ENCODE data around the gene RARG.

Gene RARG

DNA sequence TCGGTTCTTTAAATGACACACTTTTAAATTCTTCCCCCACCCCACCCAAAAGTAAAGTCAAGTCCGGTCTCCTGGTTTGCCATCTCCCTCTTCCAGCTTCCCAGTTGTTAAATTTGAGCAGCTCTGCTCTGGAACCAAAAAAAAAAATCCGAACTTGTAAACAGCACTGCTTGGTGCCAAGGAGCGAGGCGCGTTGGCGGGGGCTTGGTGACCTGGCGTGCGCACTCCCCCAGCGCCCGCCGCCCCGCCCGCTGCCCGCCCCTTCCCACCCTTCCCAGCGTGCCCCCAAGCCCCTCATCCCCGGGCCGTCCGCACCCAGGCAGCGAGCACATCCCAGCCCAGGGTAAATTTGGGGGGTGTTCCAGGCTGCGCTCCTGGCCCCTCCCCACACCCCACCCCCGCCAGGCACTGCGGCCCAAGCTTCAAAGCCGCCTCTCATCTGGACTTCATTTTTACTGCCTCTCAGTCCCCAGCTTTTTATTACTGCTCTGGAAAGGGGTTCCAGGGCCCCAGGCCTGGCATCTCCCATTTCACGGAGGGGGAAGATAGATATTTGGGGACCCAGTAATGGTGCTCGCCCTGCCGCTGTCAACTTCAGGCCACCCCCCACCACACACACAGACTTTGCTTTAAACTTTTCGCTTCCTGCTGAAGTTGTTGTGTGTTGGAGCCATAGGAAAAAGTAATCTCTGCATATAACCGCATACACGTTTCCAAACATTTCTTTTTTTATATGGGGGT lies 13.3 kb downstream of the RARG start:
- TF ChIP-seq ZNF565 (CRISPR knock-in tag; conservative IDR thresholded peaks at IDR 0.05; ENCODE audit: low read depth) (no peak), ZFP30 (CRISPR knock-in tag; IDR thresholded peaks at IDR 0.05) (no peak), ISL1 (CRISPR knock-in tag; IDR thresholded peaks at IDR 0.05) (no peak), GLIS3 (CRISPR knock-in tag; IDR thresholded peaks at IDR 0.05) (no peak), ZC3H10 (CRISPR knock-in tag; IDR thresholded peaks at IDR 0.05) (no peak), PPARA (CRISPR knock-in tag; IDR thresholded peaks at IDR 0.05; ENCODE audit: borderline replicate concordance) (no peak), OSR1 (CRISPR knock-in tag; IDR thresholded peaks at IDR 0.05) (no peak)
- no peak for ATAC-seq

- TF ChIP-seq GLIS3 (CRISPR knock-in tag; IDR thresholded peaks at IDR 0.05) (no peak), ISL1 (CRISPR knock-in tag; IDR thresholded peaks at IDR 0.05) (no peak), ZNF70 (CRISPR knock-in tag; IDR thresholded peaks at IDR 0.05) (no peak), TOX (CRISPR knock-in tag; IDR thresholded peaks at IDR 0.05; ENCODE audit: borderline replicate concordance) (no peak), CSDC2 (CRISPR knock-in tag; IDR thresholded peaks at IDR 0.05) (no peak), ARNTL (CRISPR knock-in tag; IDR thresholded peaks at IDR 0.05; ENCODE audit: borderline replicate concordance, low read depth) (no peak), OSR1 (CRISPR knock-in tag; IDR thresholded peaks at IDR 0.05) (no peak), TSHZ2 (CRISPR knock-in tag; IDR thresholded peaks at IDR 0.05) (no peak), TCF4 (CRISPR knock-in tag; IDR thresholded peaks at IDR 0.05; ENCODE audit: borderline replicate concordance) (no peak)
- TF ChIP-seq, protein P1, sequence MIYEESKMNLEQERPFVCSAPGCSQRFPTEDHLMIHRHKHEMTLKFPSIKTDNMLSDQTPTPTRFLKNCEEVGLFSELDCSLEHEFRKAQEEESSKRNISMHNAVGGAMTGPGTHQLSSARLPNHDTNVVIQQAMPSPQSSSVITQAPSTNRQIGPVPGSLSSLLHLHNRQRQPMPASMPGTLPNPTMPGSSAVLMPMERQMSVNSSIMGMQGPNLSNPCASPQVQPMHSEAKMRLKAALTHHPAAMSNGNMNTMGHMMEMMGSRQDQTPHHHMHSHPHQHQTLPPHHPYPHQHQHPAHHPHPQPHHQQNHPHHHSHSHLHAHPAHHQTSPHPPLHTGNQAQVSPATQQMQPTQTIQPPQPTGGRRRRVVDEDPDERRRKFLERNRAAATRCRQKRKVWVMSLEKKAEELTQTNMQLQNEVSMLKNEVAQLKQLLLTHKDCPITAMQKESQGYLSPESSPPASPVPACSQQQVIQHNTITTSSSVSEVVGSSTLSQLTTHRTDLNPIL (CRISPR knock-in tag; IDR thresholded peaks at IDR 0.05; ENCODE audit: low read depth): no peak
- TF ChIP-seq, protein P2, sequence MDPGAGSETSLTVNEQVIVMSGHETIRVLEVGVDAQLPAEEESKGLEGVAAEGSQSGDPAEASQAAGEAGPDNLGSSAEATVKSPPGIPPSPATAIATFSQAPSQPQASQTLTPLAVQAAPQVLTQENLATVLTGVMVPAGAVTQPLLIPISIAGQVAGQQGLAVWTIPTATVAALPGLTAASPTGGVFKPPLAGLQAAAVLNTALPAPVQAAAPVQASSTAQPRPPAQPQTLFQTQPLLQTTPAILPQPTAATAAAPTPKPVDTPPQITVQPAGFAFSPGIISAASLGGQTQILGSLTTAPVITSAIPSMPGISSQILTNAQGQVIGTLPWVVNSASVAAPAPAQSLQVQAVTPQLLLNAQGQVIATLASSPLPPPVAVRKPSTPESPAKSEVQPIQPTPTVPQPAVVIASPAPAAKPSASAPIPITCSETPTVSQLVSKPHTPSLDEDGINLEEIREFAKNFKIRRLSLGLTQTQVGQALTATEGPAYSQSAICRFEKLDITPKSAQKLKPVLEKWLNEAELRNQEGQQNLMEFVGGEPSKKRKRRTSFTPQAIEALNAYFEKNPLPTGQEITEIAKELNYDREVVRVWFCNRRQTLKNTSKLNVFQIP (CRISPR knock-in tag; IDR thresholded peaks at IDR 0.05; ENCODE audit: borderline replicate concordance, low read depth): no peak
Observed at GRCh38 chr12:53217931-53218307, 14.1 kb downstream of the RARG start.

DNA sequence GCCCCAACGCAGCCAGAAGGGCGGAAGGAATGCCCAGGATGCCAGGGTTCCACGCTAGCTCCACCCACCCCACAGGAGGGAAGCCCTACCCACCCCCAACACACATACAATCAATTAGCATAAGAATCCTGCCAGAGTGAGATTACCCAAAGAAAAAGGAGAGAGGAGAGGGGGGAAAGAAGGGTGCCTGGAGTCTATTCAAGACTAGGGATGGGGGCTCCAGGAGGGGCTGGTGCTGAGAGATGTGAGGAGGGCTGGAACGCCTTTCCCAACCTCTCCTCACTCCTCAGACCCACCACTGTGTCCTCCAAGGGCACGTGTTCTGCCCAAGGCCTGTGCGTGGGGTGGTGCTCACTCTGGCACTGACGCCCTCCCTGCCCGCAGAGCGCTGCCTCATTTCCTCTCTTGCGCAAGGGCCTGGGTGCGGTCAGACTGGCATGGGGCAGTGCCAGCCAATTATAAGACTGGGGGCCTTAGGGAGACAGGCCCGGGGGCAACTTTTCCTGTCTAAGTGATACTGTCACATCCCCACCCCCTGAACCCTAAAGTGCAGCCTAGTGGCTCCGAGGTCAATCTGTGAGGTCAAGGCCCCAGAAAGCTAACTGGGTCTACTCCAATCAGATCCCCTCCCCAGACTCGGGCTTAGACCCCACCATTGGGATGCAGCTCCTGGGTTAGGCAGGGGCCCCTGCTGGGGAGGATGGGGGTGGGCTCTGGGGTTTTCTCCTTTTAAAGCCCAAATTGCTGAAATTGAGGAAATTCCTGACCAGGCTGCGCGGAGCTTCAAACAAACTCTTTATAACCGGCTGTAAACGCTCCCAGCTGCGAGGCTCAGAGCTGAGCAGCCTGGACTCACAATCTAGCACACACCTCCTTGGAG lies 14.7 kb downstream of the RARG start:
- TF ChIP-seq PPARA (CRISPR knock-in tag; IDR thresholded peaks at IDR 0.05; ENCODE audit: borderline replicate concordance) (no peak), OSR1 (CRISPR knock-in tag; IDR thresholded peaks at IDR 0.05) (no peak), TSHZ2 (CRISPR knock-in tag; IDR thresholded peaks at IDR 0.05) (no peak), ZFP30 (CRISPR knock-in tag; IDR thresholded peaks at IDR 0.05) (no peak)
- no peak for ATAC-seq

More at GRCh38 chr12:53217931-53218307, 14.1 kb downstream of the RARG start:
- no peak for ATAC-seq

DNA sequence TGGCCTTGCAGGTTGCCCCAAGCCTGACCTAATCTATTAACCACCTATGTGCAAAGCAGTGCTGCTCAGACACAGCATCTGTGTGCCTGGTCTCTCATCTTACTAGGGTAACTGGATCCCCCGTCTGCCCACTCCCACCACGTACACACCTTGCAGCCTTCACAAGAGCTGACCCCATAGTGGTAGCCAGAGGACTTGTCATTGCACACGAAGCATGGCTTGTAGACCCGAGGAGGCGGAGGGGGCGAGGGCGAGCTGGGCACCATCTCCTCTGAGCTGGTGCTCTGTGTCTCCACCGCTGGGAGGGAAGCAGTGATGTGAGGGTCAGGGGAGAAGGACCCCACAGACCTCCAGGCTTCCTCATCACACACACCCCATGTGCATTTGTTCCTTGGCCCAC lies 16.5 kb downstream of the RARG start:
- ATAC-seq: no peak
- TF ChIP-seq TSHZ2 (CRISPR knock-in tag; IDR thresholded peaks at IDR 0.05) (no peak), TOX (CRISPR knock-in tag; IDR thresholded peaks at IDR 0.05; ENCODE audit: borderline replicate concordance) (no peak), ZFP3 (CRISPR knock-in tag; IDR thresholded peaks at IDR 0.05) (no peak), PPARA (CRISPR knock-in tag; IDR thresholded peaks at IDR 0.05; ENCODE audit: borderline replicate concordance) (no peak), GLIS3 (CRISPR knock-in tag; IDR thresholded peaks at IDR 0.05) (no peak), TCF4 (CRISPR knock-in tag; IDR thresholded peaks at IDR 0.05; ENCODE audit: borderline replicate concordance) (no peak), SNAI2 (CRISPR knock-in tag; IDR thresholded peaks at IDR 0.05) (no peak), ISL1 (CRISPR knock-in tag; IDR thresholded peaks at IDR 0.05) (no peak), ZFP30 (CRISPR knock-in tag; IDR thresholded peaks at IDR 0.05) (no peak), ZC3H10 (CRISPR knock-in tag; IDR thresholded peaks at IDR 0.05) (no peak)
- TF ChIP-seq, protein P1 (CRISPR knock-in tag; IDR thresholded peaks at IDR 0.05; ENCODE audit: low read depth): no peak

Data from SK-N-SH treated with all-trans-retinoic acid at 6 μM for 48 hours (cell line).